Measurements from ENCODE around the gene CDCA7. TPM values are rescaled to one million over a fixed set of nuclear protein-coding genes. Genes with fewer than 3 reads are reported as not detected.
"Not testable (repeated sequence)": the region's sequence is repeated elsewhere in the genome, so short reads cannot be mapped to it uniquely, and the experiment has no call there.

The CDCA7 gene
- total RNA-seq, 2 experiments from 2014 or later = 74.4 to 89.0 TPM

- peaks cover 4% of the 10 kb centered on the region for H3K4me1 Mint-ChIP-seq
- H3K27me3 Mint-ChIP-seq = peaks cover 77% of the 10 kb centered on the region
- DNase-seq (no peak), ATAC-seq (no peak)
- CTCF ChIA-PET = interaction anchor here (2.7 kb wide), 1 partner anchor 942 kb away, joined by 10 read pairs; no protein-coding TSS in a partner anchor
- no peak overlapping the region for H3K4me3 Mint-ChIP-seq
- no peak overlapping the region for H3K27ac Mint-ChIP-seq
- H3K36me3 Mint-ChIP-seq = no peaks in the 10 kb centered on the region
- H3K9me3 Mint-ChIP-seq (ENCODE audit: low read depth) = no peaks in the 10 kb centered on the region
Measured at GRCh38 chr2:173399229-173399628, 44.6 kb downstream of the CDCA7 start.

DNA sequence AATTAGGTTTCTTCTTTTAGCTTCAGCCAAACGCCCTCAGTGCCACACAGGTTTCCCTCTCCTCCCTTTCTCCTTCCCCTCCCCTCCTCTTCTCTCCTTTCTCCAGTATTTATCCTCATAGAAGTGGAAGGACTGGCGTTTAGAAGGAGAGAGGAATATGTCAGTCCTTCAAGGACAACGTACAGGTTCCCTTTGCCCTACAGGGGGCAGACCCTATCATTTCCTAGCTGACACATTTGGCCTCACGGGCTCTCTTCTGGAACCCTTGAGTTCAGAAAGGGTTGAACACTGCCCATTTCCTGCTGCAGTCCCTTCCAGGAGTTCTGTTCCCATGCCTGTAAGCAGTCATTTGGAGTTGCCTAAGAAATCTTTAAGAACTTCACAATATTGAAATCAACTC, 46.1 kb downstream of the CDCA7 start:
- H3K9me3 Mint-ChIP-seq (ENCODE audit: low read depth) = no peaks in the 10 kb centered on the region
- CTCF ChIA-PET = interaction anchor here (0.7 to 2.7 kb wide), 3 partner anchors 10 to 947 kb away, joined by 3 to 10 read pairs (median 4); no protein-coding TSS in a partner anchor
- H3K36me3 Mint-ChIP-seq = no peaks in the 10 kb centered on the region
- ATAC-seq = no peak
- peaks cover 8% of the 10 kb centered on the region for H3K4me1 Mint-ChIP-seq
- DNase-seq = no peak
- H3K27me3 Mint-ChIP-seq = peaks cover 78% of the 10 kb centered on the region
- no peak overlapping the region for H3K4me3 Mint-ChIP-seq
- no peak overlapping the region for H3K27ac Mint-ChIP-seq

DNA sequence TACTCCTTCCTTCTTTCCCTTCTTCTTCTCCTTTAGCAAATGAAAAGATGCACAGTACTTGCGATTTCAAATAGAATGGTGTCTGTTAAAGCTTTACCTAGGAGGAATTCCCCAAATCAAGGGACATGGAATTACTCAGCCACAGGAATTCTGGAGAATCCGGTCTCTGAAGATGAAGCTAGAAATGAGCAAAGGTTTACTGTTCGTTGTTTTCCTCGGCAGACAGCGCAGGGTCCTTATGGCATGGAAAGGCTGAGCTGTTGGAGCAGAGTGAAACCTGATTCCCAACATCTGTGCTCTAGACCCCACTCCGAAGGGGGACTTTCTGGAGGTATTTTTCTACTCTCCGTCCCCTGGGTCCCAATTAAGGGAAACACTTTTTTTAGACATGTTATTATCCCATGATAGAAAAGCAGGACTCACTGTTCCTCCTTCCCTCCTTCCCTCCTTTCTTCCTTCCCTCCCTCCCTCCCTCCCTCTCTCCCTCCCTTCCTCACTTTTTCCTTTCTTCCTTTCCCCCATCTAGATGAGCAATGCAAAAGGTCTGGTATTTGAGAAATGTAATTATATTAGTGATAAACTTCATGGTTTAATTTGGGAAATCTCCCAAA, 47.1 kb downstream of the CDCA7 start:
- ATAC-seq (no peak), DNase-seq (no peak)
- no peaks in the 10 kb centered on the region for H3K36me3 Mint-ChIP-seq
- H3K9me3 Mint-ChIP-seq (ENCODE audit: low read depth) = no peaks in the 10 kb centered on the region
- CTCF ChIA-PET = interaction anchor here (1.0 to 1.9 kb wide), 9 partner anchors 9 to 1145 kb away, joined by 3 to 13 read pairs (median 3); no protein-coding TSS in a partner anchor
- H3K4me3 Mint-ChIP-seq = no peak overlapping the region
- peaks cover 8% of the 10 kb centered on the region for H3K4me1 Mint-ChIP-seq
- no peak overlapping the region for H3K27ac Mint-ChIP-seq
- peaks cover 72% of the 10 kb centered on the region for H3K27me3 Mint-ChIP-seq

- H3K4me1 Mint-ChIP-seq = peaks cover 8% of the 10 kb centered on the region
- DNase-seq = peak; percentile 82
- H3K4me3 Mint-ChIP-seq = no peak overlapping the region
- CTCF ChIA-PET = interaction anchor here (0.9 to 1.9 kb wide), 13 partner anchors 8 to 1145 kb away, joined by 3 to 13 read pairs (median 3); no protein-coding TSS in a partner anchor
- H3K27ac Mint-ChIP-seq = no peak overlapping the region
- no peaks in the 10 kb centered on the region for H3K36me3 Mint-ChIP-seq
- H3K27me3 Mint-ChIP-seq = peaks cover 66% of the 10 kb centered on the region
- peak; percentile 89 for ATAC-seq
- H3K9me3 Mint-ChIP-seq (ENCODE audit: low read depth) = no peaks in the 10 kb centered on the region
Measured at GRCh38 chr2:173402405-173402974, 47.8 kb downstream of the CDCA7 start.

- peaks cover 8% of the 10 kb centered on the region for H3K4me1 Mint-ChIP-seq
- no peaks in the 10 kb centered on the region for H3K36me3 Mint-ChIP-seq
- ATAC-seq = no peak
- no peaks in the 10 kb centered on the region for H3K9me3 Mint-ChIP-seq (ENCODE audit: low read depth)
- DNase-seq = no peak
- H3K27ac Mint-ChIP-seq = no peak overlapping the region
- no peak overlapping the region for H3K4me3 Mint-ChIP-seq
- peaks cover 57% of the 10 kb centered on the region for H3K27me3 Mint-ChIP-seq
- CTCF ChIA-PET = no interaction called here
Measured at GRCh38 chr2:173404841-173405750, 50.4 kb downstream of the CDCA7 start.

DNA sequence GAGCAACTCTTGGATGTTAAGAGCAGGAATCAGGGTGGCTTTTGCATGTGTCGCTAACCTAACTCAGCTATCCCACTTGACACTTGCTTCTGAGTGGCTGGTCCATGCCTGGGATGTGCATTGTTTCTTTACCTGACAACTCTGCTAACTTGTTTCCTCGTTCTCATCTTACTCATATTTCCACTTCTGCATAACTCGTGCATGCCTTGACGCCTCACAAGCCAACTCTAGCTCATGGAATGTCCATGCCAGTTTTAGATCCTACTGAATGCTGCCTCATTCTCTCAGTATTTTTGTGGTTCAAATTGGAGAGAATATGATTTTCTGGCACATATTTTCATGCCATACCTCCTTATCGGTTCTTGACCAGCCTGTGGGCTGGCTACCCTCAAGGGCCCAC, 52.5 kb downstream of the CDCA7 start:
- Mint-ChIP-seq H3K4me3 (no peak overlapping the region), H3K4me1 (peaks cover 8% of the 10 kb centered on the region), H3K9me3 (ENCODE audit: low read depth) (no peaks in the 10 kb centered on the region), H3K27ac (no peak overlapping the region), H3K27me3 (peaks cover 46% of the 10 kb centered on the region), H3K36me3 (no peaks in the 10 kb centered on the region)
- DNase-seq = no peak
- CTCF ChIA-PET = no interaction called here
- no peak for ATAC-seq

DNA sequence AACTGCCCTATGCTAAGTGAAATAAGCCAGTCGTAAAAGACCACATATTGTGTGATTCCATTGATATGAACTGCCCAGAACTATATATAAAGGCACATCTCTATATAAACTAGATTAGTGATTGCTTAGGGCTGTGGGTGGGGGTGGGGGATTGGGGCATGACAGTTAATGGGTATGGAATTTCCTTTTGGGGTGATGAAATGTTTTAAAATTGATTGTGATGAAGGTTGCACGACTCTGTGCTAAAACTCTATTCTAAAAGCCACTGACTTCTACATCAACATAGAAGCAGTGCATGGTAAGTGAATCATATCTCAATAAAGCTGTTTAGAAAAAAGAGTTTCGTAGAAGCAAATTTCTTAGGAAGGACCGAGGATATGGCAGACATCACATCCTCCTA, 53.0 kb downstream of the CDCA7 start:
- no peak for ATAC-seq

GRCh38 chr2:173410579-173410978, 55.9 kb downstream of the CDCA7 start:
- Mint-ChIP-seq H3K4me3 (no peak overlapping the region), H3K27me3 (peaks cover 28% of the 10 kb centered on the region), H3K27ac (no peak overlapping the region), H3K36me3 (no peaks in the 10 kb centered on the region), H3K9me3 (ENCODE audit: low read depth) (no peaks in the 10 kb centered on the region), H3K4me1 (no peaks in the 10 kb centered on the region)
- no peak for DNase-seq
- ATAC-seq = no peak
- CTCF ChIA-PET = interaction anchor here (0.7 to 1.1 kb wide), 4 partner anchors 8 to 976 kb away, joined by 3 read pairs; no protein-coding TSS in a partner anchor

More for the DNA sequence above, 53.0 kb downstream of the CDCA7 start:
- CTCF ChIA-PET = no interaction called here
- Mint-ChIP-seq H3K27me3 (peaks cover 41% of the 10 kb centered on the region), H3K27ac (no peak overlapping the region), H3K36me3 (no peaks in the 10 kb centered on the region), H3K4me1 (peaks cover 3% of the 10 kb centered on the region), H3K9me3 (ENCODE audit: low read depth) (no peaks in the 10 kb centered on the region), H3K4me3 (no peak overlapping the region)
- DNase-seq = no peak

DNA sequence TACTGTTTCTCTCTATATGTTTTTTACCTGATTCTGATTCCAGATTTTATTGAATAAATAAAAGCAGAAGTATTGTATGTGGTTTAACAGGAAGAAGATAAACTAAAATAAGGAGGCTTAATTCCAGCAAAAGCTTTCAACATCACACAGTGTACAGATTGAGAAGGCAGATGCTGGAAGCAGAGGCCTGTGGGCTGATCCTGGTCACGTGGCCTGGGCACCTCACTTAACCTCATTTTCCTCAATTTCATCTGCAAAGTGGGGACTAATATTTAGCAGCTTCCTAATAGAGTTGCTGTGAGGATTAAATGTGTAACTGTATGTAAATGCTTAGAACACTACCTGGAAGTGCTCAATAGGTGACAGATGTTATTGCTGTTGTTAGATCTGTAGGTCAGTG, 58.0 kb downstream of the CDCA7 start:
- no peak for ATAC-seq

DNA sequence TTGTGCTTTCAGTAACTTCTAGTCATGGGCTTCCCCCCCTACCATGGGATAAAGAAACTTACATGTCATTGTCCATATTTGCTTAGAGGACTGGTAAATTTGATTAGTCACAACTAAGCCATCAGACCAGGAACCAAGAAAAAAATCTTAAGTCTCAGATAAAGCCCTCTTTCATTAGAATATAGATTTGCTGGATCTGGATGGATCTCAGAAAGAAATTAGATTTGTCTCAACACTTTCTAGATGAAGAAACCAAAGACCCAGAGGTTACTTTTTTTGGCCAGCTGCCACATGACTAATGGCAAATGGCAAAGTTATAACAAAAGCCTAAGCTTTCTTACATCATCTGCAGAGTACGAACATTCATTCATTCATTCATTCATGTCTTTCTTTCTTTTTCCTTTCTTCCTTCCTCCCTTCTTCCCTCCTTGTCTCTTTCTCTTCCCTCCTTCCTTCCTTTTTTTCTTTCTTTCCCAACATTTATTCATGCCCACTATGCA, 60.2 kb downstream of the CDCA7 start:
- CTCF ChIA-PET = interaction anchor here (0.7 to 1.2 kb wide), 2 partner anchors 12 to 1036 kb away, joined by 4 read pairs; no protein-coding TSS in a partner anchor
- Mint-ChIP-seq H3K27me3 (peaks cover 35% of the 10 kb centered on the region), H3K4me3 (no peak overlapping the region), H3K4me1 (no peaks in the 10 kb centered on the region), H3K27ac (no peak overlapping the region), H3K9me3 (ENCODE audit: low read depth) (no peaks in the 10 kb centered on the region), H3K36me3 (no peaks in the 10 kb centered on the region)
- ATAC-seq = no peak
- DNase-seq = no peak

More for the DNA sequence above, 58.0 kb downstream of the CDCA7 start:
- Mint-ChIP-seq H3K9me3 (ENCODE audit: low read depth) (no peaks in the 10 kb centered on the region), H3K4me3 (no peak overlapping the region), H3K27me3 (peaks cover 28% of the 10 kb centered on the region), H3K27ac (no peak overlapping the region), H3K36me3 (no peaks in the 10 kb centered on the region), H3K4me1 (no peaks in the 10 kb centered on the region)
- CTCF ChIA-PET = interaction anchor here (1.0 kb wide), 1 partner anchor 10 kb away, joined by 4 read pairs; no protein-coding TSS in a partner anchor
- DNase-seq = no peak

GRCh38 chr2:173415431-173416381, 61.0 kb downstream of the CDCA7 start:
- CTCF ChIA-PET = interaction anchor here (1.2 kb wide), 1 partner anchor 13 kb away, joined by 4 read pairs; no protein-coding TSS in a partner anchor
- ATAC-seq = no peak
- H3K27me3 Mint-ChIP-seq = peaks cover 33% of the 10 kb centered on the region
- no peaks in the 10 kb centered on the region for H3K4me1 Mint-ChIP-seq
- no peaks in the 10 kb centered on the region for H3K9me3 Mint-ChIP-seq (ENCODE audit: low read depth)
- no peaks in the 10 kb centered on the region for H3K36me3 Mint-ChIP-seq
- H3K27ac Mint-ChIP-seq = no peak overlapping the region
- H3K4me3 Mint-ChIP-seq = no peak overlapping the region
- no peak for DNase-seq

DNA sequence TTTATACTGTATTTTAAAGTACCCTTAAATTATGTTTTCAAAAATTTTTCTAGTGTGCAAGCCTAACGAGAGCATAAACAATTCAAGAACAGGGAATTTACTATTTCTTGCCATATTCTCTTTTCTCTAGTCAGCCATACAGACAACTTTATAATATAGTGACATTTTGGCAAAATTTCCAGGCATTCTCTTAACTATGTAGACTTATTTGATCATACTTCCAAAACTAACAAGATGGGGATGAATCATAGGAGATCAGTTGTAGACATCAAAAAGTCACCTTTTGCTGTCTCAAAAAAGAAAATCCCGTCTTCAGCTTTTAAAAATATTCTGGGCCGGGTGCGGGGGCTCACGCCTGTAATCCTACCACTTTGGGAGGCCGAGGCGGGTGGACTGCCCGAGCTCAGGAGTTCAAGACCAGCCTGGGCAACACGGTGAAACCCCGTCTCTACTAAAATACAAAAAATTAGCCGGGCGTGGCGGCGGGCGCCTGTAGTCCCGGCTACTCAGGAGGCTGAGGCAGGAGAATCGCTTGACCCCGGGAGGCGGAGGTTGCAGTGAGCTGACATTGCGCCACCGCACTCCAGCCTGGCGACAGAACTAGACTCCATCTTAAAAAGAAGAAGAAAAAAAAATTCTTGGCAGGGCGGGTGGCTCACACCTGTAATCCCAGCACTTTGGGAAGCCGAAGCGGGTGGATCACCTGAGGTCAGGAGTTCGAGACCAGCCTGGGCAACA, 61.9 kb downstream of the CDCA7 start:
- ATAC-seq; H3K4me1 Mint-ChIP-seq; H3K9me3 Mint-ChIP-seq (ENCODE audit: low read depth); H3K36me3 Mint-ChIP-seq; DNase-seq; H3K4me3 Mint-ChIP-seq; H3K27ac Mint-ChIP-seq: not testable (repeated sequence)
- peaks cover 36% of the 10 kb centered on the region for H3K27me3 Mint-ChIP-seq
- CTCF ChIA-PET = interaction anchor here (1.2 kb wide), 1 partner anchor 14 kb away, joined by 4 read pairs; no protein-coding TSS in a partner anchor

Data from activated CD8-positive, alpha-beta memory T cell treated with anti-CD3 and anti-CD28 coated beads, Interleukin-2, amount 10 ng/mL, durations not matched to agents 7 days and 5 days (primary cell).